Stimulated activated effector memory CD8-positive, alpha-beta T cell treated with anti-CD3 and anti-CD28 coated beads, Interleukin-12 subunit alpha, Interleukin-12 subunit beta, amount 100 ng/mL, for 72 hours (primary cell): ENCODE data around the gene SPPL3.

Experiments used
- ATAC-seq: fragments of 150-1000 bp; cut with Tn5 transposase; 2 replicates; pipeline ENCODE4 v1.10.0; 2021
- DNase-seq, 2 donors: peaks; one replicate each; pipeline ENCODE4 v3.0.0; 2021 to 2022; ENCODE audit warnings: low spot score in 2 of 2
- H3K27ac Mint-ChIP-seq: one replicate; pipeline ENCODE4 v1.8.0; 2022; ENCODE audit warnings: mild to moderate bottlenecking, mixed read lengths
- H3K36me3 Mint-ChIP-seq: one replicate; pipeline ENCODE4 v1.8.0; 2022; ENCODE audit warnings: mild to moderate bottlenecking, mixed read lengths
- H3K4me1 Mint-ChIP-seq: one replicate; pipeline ENCODE4 v1.8.0; 2022; ENCODE audit warnings: mixed read lengths
- H3K4me3 Mint-ChIP-seq: one replicate; pipeline ENCODE4 v1.8.0; 2022; ENCODE audit warnings: mild to moderate bottlenecking, mixed read lengths
- H3K9me3 Mint-ChIP-seq: one replicate; pipeline ENCODE4 v1.8.0; 2022; ENCODE audit warnings: mixed read lengths

Gene SPPL3

GRCh38 chr12:120930032-120930431 lies 25.9 kb upstream of the SPPL3 start:
- Mint-ChIP-seq H3K9me3 (no peaks in the 10 kb centered on the region), H3K36me3 (no peaks in the 10 kb centered on the region), H3K4me3 (no peak overlapping the region), H3K4me1 (peaks cover 6% of the 10 kb centered on the region), H3K27ac (no peak overlapping the region)
- DNase-seq, result no peak
- ATAC-seq, result no peak

DNA sequence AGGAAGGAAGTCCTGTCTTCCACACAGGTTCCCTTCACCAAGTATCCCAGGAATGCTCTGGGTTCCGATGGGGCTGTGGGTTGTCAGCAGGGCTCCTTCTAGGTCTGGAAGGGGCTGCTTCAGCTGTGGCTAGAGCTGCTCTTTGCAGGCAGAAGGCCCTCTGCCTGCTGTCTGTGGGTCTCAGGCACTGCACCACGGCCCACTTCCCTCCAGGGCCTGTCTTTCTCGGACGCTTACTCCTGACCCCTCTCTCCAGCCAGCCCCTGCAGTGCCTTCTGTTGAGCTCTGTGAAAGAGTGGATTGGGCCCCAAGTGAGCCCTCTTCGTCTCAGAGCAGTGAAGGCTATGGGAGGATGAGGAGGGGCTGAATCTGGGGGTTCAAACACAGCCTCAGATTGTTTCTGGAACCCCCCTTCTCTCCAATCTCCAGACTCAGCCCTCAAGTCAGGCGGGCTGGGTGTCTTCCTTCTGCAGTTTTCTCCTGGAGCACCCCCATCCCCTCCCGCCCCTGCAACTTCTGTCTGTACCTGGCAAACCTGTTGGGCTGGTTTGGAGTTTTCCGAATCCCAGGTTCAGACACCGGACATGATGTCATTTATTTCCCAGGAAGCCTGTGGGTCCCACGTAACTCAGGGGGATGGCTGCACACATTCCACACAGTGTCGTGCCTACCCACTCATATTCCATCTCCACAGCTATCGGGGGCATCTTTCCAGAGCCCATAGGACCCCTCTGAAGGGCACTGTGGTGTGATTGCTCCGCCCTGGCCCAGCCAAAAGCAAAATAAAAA lies 24.9 kb upstream of the SPPL3 start:
- Mint-ChIP-seq H3K9me3 (no peaks in the 10 kb centered on the region), H3K36me3 (no peaks in the 10 kb centered on the region), H3K4me1 (peaks cover 6% of the 10 kb centered on the region), H3K27ac (no peak overlapping the region), H3K4me3 (no peak overlapping the region)
- ATAC-seq, result peak; percentile 26
- DNase-seq, result no peak

GRCh38 chr12:120925740-120926563 lies 21.8 kb upstream of the SPPL3 start:
- Mint-ChIP-seq H3K36me3 (no peaks in the 10 kb centered on the region), H3K27ac (no peak overlapping the region), H3K9me3 (no peaks in the 10 kb centered on the region), H3K4me3 (no peak overlapping the region), H3K4me1 (no peaks in the 10 kb centered on the region)
- DNase-seq (no peak), ATAC-seq (no peak)

- H3K4me3 Mint-ChIP-seq, result no peak overlapping the region
- no peak for DNase-seq
- H3K27ac Mint-ChIP-seq, result no peak overlapping the region
- peaks cover 6% of the 10 kb centered on the region for H3K9me3 Mint-ChIP-seq
- H3K36me3 Mint-ChIP-seq, result no peaks in the 10 kb centered on the region
- ATAC-seq, result no peak
- no peaks in the 10 kb centered on the region for H3K4me1 Mint-ChIP-seq
These were observed 18.1 kb upstream of the SPPL3 start for GRCh38 chr12:120922279-120922678.

DNA sequence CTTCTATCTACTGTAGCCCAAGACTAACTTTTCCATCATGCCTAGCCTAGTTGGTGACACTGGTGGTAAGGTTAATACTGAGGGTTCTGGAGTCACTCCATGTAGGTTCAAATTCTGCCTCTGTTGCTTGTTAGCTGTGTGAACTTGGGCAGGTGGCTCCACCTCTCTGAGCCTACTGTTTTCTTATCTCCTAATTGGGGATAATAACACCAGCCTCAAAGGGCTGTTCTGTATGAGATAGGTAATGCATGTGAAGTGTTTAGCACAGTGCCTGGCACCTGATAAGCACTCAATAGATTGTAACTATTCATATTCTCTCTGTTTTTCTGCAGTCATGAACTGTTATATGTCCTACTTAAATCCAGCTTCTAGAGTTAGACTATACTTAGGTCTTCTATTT lies 17.5 kb upstream of the SPPL3 start:
- no peaks in the 10 kb centered on the region for H3K36me3 Mint-ChIP-seq
- H3K4me1 Mint-ChIP-seq, result no peaks in the 10 kb centered on the region
- no peak overlapping the region for H3K27ac Mint-ChIP-seq
- DNase-seq (no peak), ATAC-seq (no peak)
- H3K9me3 Mint-ChIP-seq, result peaks cover 6% of the 10 kb centered on the region
- H3K4me3 Mint-ChIP-seq, result no peak overlapping the region

GRCh38 chr12:120920178-120920577 lies 16.0 kb upstream of the SPPL3 start:
- DNase-seq (no peak), ATAC-seq (no peak)
- Mint-ChIP-seq H3K9me3 (peaks cover 6% of the 10 kb centered on the region), H3K4me3 (no peak overlapping the region), H3K27ac (no peak overlapping the region), H3K4me1 (no peaks in the 10 kb centered on the region), H3K36me3 (no peaks in the 10 kb centered on the region)

DNA sequence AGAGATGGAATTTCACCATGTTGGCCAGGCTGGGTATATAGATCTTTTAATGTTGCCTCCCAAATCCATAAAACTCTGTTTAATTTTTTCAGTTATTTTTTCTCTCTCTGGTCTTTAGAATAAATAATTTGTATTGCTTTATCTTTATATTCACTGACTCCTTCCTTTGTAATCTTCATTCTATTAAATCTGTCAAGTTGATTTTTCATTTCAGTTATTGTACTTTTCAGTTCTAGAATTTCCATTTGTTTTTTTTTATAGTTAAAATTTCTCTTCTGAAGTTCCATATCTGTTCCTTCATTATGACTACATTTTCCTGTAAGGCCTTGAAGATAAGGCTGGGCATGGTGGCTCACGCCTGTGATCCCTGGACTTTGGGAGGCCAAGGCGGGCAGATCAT lies 13.6 kb upstream of the SPPL3 start:
- Mint-ChIP-seq H3K27ac (no peak overlapping the region), H3K36me3 (no peaks in the 10 kb centered on the region), H3K4me3 (no peak overlapping the region), H3K9me3 (peaks cover 6% of the 10 kb centered on the region), H3K4me1 (no peaks in the 10 kb centered on the region)
- no peak for ATAC-seq
- no peak for DNase-seq

GRCh38 chr12:120916561-120916960 lies 12.4 kb upstream of the SPPL3 start:
- H3K27ac Mint-ChIP-seq, result no peak overlapping the region
- no peak overlapping the region for H3K4me3 Mint-ChIP-seq
- DNase-seq, result no peak
- H3K4me1 Mint-ChIP-seq, result no peaks in the 10 kb centered on the region
- H3K9me3 Mint-ChIP-seq, result peaks cover 6% of the 10 kb centered on the region
- H3K36me3 Mint-ChIP-seq, result no peaks in the 10 kb centered on the region
- ATAC-seq, result no peak

- no peak for ATAC-seq
- Mint-ChIP-seq H3K36me3 (no peaks in the 10 kb centered on the region), H3K27ac (no peak overlapping the region), H3K4me1 (no peaks in the 10 kb centered on the region), H3K9me3 (peaks cover 6% of the 10 kb centered on the region), H3K4me3 (no peak overlapping the region)
- no peak for DNase-seq
These were observed 10.6 kb upstream of the SPPL3 start for GRCh38 chr12:120914794-120915193.

DNA sequence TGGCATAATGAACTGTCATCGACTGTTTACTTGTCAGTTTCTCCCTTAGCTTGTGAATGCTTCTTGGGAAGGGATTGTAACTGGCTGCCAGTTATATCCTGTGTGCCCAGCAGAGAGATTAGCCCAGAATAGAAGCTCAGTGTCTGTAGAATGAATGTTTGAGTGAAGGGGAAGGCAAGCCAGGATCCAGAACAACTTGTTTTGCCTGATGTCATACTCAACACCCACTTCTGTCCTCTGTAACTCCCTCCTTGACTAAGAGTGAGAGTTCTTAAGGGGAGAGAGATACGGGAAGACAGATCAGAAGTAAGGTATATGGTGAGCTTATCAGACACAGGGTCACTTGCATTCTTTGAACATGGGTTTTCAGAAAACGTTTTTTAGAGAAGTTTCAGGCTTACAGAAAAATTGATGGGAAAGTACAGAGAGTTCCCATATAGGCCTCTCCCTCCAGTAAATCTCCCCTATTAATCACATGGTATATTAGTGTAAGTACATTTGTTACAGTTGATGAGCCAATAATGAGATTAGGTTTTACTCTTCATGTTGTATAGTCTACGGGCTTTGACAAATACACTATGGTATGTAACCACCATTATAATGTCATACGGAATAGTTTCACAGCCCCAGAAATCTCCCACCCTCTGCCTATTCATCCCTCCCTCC lies 5.6 kb upstream of the SPPL3 start:
- ATAC-seq (peak; percentile 66), DNase-seq (no peak)
- Mint-ChIP-seq H3K27ac (no peak overlapping the region), H3K36me3 (no peaks in the 10 kb centered on the region), H3K4me1 (peaks cover 4% of the 10 kb centered on the region), H3K9me3 (no peaks in the 10 kb centered on the region), H3K4me3 (no peak overlapping the region)

DNA sequence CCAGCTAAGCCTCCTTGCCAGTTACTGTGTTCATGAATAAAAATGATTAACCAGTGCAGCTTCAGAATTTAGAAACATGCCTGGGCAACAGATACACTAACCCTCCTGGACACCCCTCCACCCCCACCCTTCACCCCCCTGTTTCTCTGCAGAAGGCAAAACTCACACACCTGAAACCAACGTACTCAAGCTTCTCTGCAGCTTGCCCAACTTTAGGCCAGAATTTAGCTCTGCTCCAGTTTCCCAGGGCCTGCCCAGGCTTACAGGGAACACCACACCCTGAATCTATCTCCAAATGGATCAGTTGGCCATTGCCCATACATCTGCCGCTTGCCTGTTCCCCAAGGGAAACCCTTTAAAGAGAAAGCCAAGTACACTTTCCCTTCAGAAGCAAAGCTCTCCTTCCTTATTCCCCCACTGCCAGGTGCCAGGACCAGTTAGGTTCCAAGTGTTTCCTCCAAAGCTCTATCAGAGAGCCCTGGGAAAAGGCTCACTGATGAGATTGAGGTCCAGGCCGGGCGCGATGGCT lies 1.8 kb upstream of the SPPL3 start:
- DNase-seq, result no peak
- H3K4me1 Mint-ChIP-seq, result peaks cover 29% of the 10 kb centered on the region
- no peak for ATAC-seq
- H3K27ac Mint-ChIP-seq, result no peak overlapping the region
- H3K9me3 Mint-ChIP-seq, result no peaks in the 10 kb centered on the region
- peaks cover 18% of the 10 kb centered on the region for H3K36me3 Mint-ChIP-seq
- H3K4me3 Mint-ChIP-seq, result no peak overlapping the region

GRCh38 chr12:120903412-120904196 lies 554 bp downstream of the SPPL3 start:
- peak; percentile 78 for ATAC-seq
- peak overlapping the region; percentile 94 for H3K27ac Mint-ChIP-seq
- DNase-seq, result peak; percentile 56 to 87
- peaks cover 37% of the 10 kb centered on the region for H3K36me3 Mint-ChIP-seq
- peak overlapping the region; percentile 94 for H3K4me3 Mint-ChIP-seq
- H3K9me3 Mint-ChIP-seq, result no peaks in the 10 kb centered on the region
- H3K4me1 Mint-ChIP-seq, result peaks cover 29% of the 10 kb centered on the region

- peak overlapping the region; percentile 94 for H3K4me3 Mint-ChIP-seq
- peaks cover 29% of the 10 kb centered on the region for H3K4me1 Mint-ChIP-seq
- H3K9me3 Mint-ChIP-seq, result no peaks in the 10 kb centered on the region
- peaks cover 37% of the 10 kb centered on the region for H3K36me3 Mint-ChIP-seq
- H3K27ac Mint-ChIP-seq, result peak overlapping the region; percentile 94
- DNase-seq (no peak), ATAC-seq (no peak)
These were observed 1.2 kb downstream of the SPPL3 start for GRCh38 chr12:120902846-120903411.

DNA sequence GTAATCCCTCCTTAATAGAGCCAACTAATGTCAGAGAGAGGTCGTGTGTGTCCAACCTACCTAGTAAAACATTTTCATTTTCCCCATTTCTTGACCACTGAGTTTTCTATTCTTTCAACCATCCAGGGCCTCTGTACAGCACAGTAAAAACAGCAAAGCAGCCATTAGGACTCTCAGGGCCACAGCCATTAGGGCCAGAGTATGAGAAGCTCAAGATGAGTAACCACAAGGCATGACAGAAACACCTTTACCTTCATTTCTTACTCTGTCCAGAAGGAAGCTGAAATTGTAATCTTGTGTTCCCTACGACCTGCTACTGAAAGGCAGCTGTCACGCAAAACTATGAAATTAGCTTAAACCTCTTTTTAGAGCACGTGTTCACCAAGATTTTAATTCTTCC lies 2.3 kb downstream of the SPPL3 start:
- peak overlapping the region; percentile 94 for H3K4me3 Mint-ChIP-seq
- H3K36me3 Mint-ChIP-seq, result peaks cover 42% of the 10 kb centered on the region
- ATAC-seq, result no peak
- no peak for DNase-seq
- H3K9me3 Mint-ChIP-seq, result no peaks in the 10 kb centered on the region
- peaks cover 29% of the 10 kb centered on the region for H3K4me1 Mint-ChIP-seq
- peak overlapping the region; percentile 72 for H3K27ac Mint-ChIP-seq
